ENCODE results near the gene ATP2B3. TPM values are rescaled to one million over a fixed set of nuclear protein-coding genes. Genes with fewer than 3 reads are reported as not detected.

The ATP2B3 gene
- total and polyA plus RNA-seq, 10 of the 15 experiments (the other 5 are each of a cell fraction or from before 2014, with no cell fraction given), result 0.01 TPM; not detected in 9

DNA sequence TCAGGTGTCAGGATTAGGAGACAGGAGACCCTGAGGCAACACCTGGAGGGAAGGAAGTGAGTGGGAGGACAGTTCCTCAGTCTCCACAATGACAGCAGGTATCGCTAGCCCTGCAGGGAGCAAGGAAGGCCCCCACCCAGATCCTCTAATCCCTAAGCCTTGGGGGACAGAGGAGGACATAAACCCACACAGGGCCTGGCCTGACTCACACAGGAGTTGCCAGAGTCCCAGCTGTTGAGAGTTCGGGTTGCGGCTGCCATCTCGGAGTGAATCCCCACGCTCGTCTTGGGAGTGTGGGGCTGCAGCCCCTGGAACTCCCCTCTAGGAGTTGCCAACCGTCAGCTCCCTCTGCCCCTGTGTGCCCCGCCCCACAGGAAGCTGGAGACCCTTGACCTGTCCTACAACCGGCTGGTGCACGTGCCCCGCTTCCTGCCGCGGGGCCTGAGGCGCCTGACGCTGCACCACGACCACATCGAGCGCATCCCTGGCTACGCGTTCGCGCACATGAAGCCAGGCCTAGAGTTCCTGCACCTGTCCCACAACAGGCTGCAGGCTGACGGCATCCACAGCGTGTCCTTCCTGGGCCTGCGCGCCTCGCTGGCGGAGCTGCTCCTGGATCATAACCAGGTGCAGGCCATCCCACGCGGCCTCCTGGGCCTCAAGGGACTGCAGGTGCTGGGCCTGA is 31.9 kb upstream of the ATP2B3 start (continued):
- TF ChIP-seq CUX1 (IDR thresholded peaks at IDR 0.05; ENCODE audit: insufficient replicate concordance, low read depth, low read length) (no peak), EZH2 (IDR thresholded peaks at IDR 0.05; ENCODE audit: borderline replicate concordance, control insufficient read depth, low read depth, low read length) (no peak), ZBED1 (IDR thresholded peaks at IDR 0.05; ENCODE audit: borderline replicate concordance) (no peak), MTA3 (IDR thresholded peaks at IDR 0.05; ENCODE audit: borderline replicate concordance, low read length) (no peak)

- Histone ChIP-seq H3K79me2 (ENCODE audit: control insufficient read depth, insufficient read depth, low read length) (no peaks in the 10 kb centered on the region), H3K27ac (ENCODE audit: control insufficient read depth, insufficient read depth) (no peak overlapping the region), H4K20me1 (ENCODE audit: control insufficient read depth, insufficient read depth) (no peaks in the 10 kb centered on the region), H3K36me3 (ENCODE audit: control insufficient read depth in 2 of 2, insufficient read depth in 2 of 2, low read length in 1 of 2) (no peaks in the 10 kb centered on the region), H3K27me3 (replicated peaks in 1 of 2; ENCODE audit: control insufficient read depth in 2 of 2, insufficient read depth in 2 of 2, low read length in 1 of 2) (no peaks in the 10 kb centered on the region), H3K4me2 (ENCODE audit: control insufficient read depth, insufficient read depth) (no peak overlapping the region), H3K9me3 (replicated peaks; ENCODE audit: control insufficient read depth, insufficient read depth, low read length) (no peaks in the 10 kb centered on the region), H3K9ac (ENCODE audit: control insufficient read depth, insufficient read depth, low read length) (no peak overlapping the region), H3K4me3 (no peak overlapping the region), H2AFZ (ENCODE audit: control insufficient read depth, low read depth, low read length) (no peak overlapping the region), H3K4me1 (ENCODE audit: control insufficient read depth, insufficient read depth, low read length) (no peaks in the 10 kb centered on the region)
- ATAC-seq (no peak), FAIRE-seq (no peak), DNase-seq (ENCODE audit: low read depth, low spot score) (no peak)
- BruUV-seq (replicated peaks), result no TSS peak
- ChIA-PET RAD21 (ENCODE audit: unreplicated experiment) (no interaction called here), POLR2A (no interaction called here), SMC1A (ENCODE audit: uncharacterized antibody, unreplicated experiment) (no interaction called here), CTCF (no interaction called here)
- intact Hi-C loops (cut with micrococcal nuclease; ENCODE audit: unreplicated experiment) (no loop called here), in situ Hi-C loops (cut with MboI) (no loop called here)
- 32% methylated on average over 10 of the region's 10 CpGs for WGBS (ENCODE audit: insufficient coverage, insufficient replicate concordance, low lambda C conversion rate, missing lambda C conversion rate)
- TF ChIP-seq IRF4 (IDR thresholded peaks at IDR 0.05; ENCODE audit: low read depth, low read length) (no peak), EP300 (IDR thresholded peaks at IDR 0.05; ENCODE audit: borderline replicate concordance in 1 of 2, control insufficient read depth in 1 of 2, low read depth in 2 of 2, low read length in 2 of 2) (no peak), ZSCAN29 (IDR thresholded peaks at IDR 0.05) (no peak), RAD51 (IDR thresholded peaks at IDR 0.05) (no peak), RELB (IDR thresholded peaks at IDR 0.05; ENCODE audit: low read depth) (no peak), RUNX3 (IDR thresholded peaks at IDR 0.05; ENCODE audit: low read length) (no peak), TARDBP (IDR thresholded peaks at IDR 0.05; ENCODE audit: borderline replicate concordance) (no peak)
- TF ChIP-seq, protein P1, sequence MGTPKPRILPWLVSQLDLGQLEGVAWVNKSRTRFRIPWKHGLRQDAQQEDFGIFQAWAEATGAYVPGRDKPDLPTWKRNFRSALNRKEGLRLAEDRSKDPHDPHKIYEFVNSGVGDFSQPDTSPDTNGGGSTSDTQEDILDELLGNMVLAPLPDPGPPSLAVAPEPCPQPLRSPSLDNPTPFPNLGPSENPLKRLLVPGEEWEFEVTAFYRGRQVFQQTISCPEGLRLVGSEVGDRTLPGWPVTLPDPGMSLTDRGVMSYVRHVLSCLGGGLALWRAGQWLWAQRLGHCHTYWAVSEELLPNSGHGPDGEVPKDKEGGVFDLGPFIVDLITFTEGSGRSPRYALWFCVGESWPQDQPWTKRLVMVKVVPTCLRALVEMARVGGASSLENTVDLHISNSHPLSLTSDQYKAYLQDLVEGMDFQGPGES (IDR thresholded peaks at IDR 0.05), result no peak
Observed at GRCh38 chrX:153486171-153486570, 31.3 kb upstream of the ATP2B3 start.

All from GM12878 (cell line).